Metanephros (tissue), 2 donors: ENCODE measurements around the gene MCM8. TPM values are rescaled to one million over a fixed set of nuclear protein-coding genes. Genes with fewer than 3 reads are reported as not detected.

Experiments
- small RNA-seq: library from RNA; depleted of rRNA; stranded (forward); fragments of <200 nt; gene quantifications from one replicate; pipeline ENCODE3, GENCODE V24; 2014; ENCODE audit warnings: low replicate concordance
- total RNA-seq: library from RNA; depleted of rRNA; stranded (reverse); fragments of >200 nt; gene quantifications from one replicate; pipeline ENCODE4 v1.2.3, GENCODE V29; 2014

MCM8 gene
- 8.5 TPM for total RNA-seq

DNA sequence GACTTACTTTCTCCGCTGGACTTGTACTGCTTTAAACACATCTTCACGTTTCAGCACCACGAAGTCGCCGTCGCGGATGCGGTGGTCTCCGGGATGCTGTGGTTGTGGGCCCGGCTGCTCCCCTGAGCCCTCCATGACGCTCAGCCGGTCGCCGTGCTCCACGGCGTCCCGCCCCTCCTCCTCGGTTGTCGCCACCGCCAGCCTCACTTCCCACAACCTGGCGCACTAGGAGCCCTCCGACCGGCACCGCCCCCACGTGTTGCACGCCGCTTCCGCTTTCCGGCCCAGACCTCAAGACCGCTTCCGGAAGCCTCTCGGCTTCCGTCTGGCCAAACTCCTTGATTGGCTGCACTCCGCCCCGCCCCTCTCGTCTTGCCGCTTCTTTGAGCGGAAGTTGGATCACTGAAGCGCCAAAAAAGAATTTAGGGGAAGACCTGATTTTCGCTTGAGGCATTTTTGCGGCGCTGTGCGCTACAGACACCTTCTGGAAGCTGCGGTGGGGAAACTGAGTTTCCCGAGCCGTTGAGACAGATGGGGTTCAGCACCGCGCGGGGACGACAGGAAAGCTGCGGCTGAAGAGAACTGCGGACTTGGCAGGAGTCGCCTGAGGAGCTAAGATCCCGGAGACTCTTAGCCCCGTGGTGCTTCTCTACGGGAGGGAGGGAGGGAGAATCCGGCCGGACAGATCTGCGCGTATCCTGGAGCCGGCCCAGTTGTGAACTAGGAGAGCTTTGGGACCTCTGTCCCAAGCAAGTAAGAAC is at the start of gene MCM8, which contains the start of gene TRMT6:
MCM8 (plus strand) TSS at position 382 of the 761 bp plus-strand sequence. CDS start 1,364 bp downstream, outside the sequence.
TRMT6 (minus strand) TSS at position 263 of the 761 bp plus-strand sequence; CDS start at position 135, 128 bp downstream.

Small RNAs within 50 kb of the gene (small RNA-seq; reads per million reads assigned to genes)
- gene RF00019: not detected
- gene RN7SL498P: not detected

Other genes starting within 250 kb of the MCM8 start
- gene SHLD1, start 200.3 kb upstream of the MCM8 start, total RNA-seq: 8.8 TPM
- 2.5 TPM for gene CHGB, start 39.1 kb upstream of the MCM8 start, total RNA-seq
- 6.1 TPM for gene TRMT6, start 119 bp upstream of the MCM8 start, total RNA-seq
- 45.0 TPM for gene CRLS1, start 55.5 kb downstream of the MCM8 start, total RNA-seq
- gene LRRN4, start 103.4 kb downstream of the MCM8 start, total RNA-seq: 15.2 TPM
- 5.4 TPM for gene FERMT1, start 172.4 kb downstream of the MCM8 start, total RNA-seq